ENCODE data around the gene DNAJC18. TPM values are rescaled to one million over a fixed set of nuclear protein-coding genes. Genes with fewer than 3 reads are reported as not detected.

Gene DNAJC18
- total and polyA plus RNA-seq, 2 of the 8 experiments (the other 6 are each of a cell fraction or from before 2014, with no cell fraction given), result 7.8 to 29.2 TPM

- TF ChIP-seq ATF3 (IDR thresholded peaks at IDR 0.05; ENCODE audit: insufficient read depth, low read depth, low read length) (no peak), FOSL1 (IDR thresholded peaks at IDR 0.05; ENCODE audit: insufficient read depth, low read depth, low read length) (no peak), CTBP2 (IDR thresholded peaks at IDR 0.05; ENCODE audit: borderline replicate concordance, insufficient read depth, insufficient read length, low read length) (no peak), POU5F1 (IDR thresholded peaks at IDR 0.05; ENCODE audit: low read depth, low read length) (no peak), SIN3A (conservative IDR thresholded peaks at IDR 0.05 in 1 of 2, IDR thresholded peaks at IDR 0.05 in 1 of 2; ENCODE audit: low read depth in 1 of 2, low read length in 2 of 2) (no peak), SUZ12 (IDR thresholded peaks at IDR 0.05; ENCODE audit: low read length) (no peak), PHF8 (conservative IDR thresholded peaks at IDR 0.05; ENCODE audit: low read depth, low read length) (no peak), TBP (IDR thresholded peaks at IDR 0.05; ENCODE audit: low read depth, low read length) (no peak), NANOG (IDR thresholded peaks at IDR 0.05; ENCODE audit: insufficient read depth, low read depth, low read length, poor library complexity, severe bottlenecking) (no peak), ATF2 (IDR thresholded peaks at IDR 0.05; ENCODE audit: low read length) (no peak), RNF2 (IDR thresholded peaks at IDR 0.05; ENCODE audit: borderline replicate concordance, low read depth, low read length, missing control alignments, poor library complexity, severe bottlenecking) (no peak)
Measured at GRCh38 chr5:139419226-139420192, 19.8 kb downstream of the DNAJC18 start (continued).
